H54 (cell line): ENCODE measurements around the gene SHROOM2.
"Not testable (repeated sequence)": the region's sequence is repeated elsewhere in the genome, so short reads cannot be mapped to it uniquely, and the experiment has no call there.

ENCODE experiments used
- DNase-seq: peaks from one replicate; pipeline ENCODE4 v3.0.0; 2011; ENCODE audit warnings: low spot score, mixed read lengths; ENCODE audit not compliant: insufficient read length
- FAIRE-seq: peaks from 3 replicates; lab custom pipeline; 2011; peaks lifted over from hg19 to GRCh38; lab: Jason Lieb, UNC
- POLR2A ChIP-seq: IDR thresholded peaks from 2 replicates; pipeline ENCODE4 v1.6.1; 2011; ENCODE audit warnings: low read depth, mild to moderate bottlenecking, low read length

SHROOM2 gene

DNA sequence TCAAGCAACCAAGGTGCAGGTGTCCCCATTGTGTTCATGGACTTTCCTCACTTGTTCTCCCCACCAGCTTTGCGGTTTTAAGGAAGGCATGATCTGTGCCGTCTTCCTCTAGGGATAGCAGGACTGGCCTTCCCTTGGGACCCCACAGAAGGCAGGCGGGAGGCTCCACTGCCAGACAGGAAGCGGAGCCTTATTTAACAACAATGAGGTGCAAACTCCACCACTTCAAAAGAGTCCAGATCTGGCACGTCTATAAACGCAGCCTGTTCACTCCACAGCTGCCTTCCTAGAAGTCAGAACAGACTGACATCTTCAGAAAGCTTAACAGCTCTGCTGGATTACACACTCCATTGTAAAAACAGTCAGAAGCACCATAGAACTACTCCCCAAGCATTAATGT, 18.9 kb upstream of the SHROOM2 start:
- no peak for DNase-seq
- no peak for TF ChIP-seq POLR2A
- FAIRE-seq: no peak

DNA sequence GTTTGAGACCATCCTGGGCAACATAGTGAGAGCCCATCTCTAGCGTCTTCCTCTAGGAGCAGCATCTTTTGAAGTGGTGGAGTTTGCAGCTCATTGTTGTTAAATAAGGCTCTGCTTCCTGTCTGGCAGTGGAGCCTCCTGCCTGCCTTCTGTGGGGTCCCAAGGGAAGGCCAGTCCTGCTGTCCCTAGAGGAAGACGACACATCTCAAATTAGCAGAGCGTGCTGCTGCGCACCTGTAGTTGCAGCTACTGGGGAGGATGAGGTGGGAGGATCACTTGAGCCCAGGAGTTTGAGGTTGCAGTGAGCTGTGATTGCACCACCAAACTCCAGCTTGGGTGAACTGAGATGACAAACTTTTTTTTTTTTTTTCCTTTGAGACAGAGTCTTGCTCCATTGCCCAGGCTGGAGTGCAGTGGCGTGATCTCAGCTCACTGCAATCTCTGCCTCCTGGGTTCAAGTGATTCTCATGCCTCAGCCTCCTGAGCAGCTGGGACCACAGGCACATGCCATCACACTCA, 17.8 kb upstream of the SHROOM2 start:
- not testable (repeated sequence) for FAIRE-seq, DNase-seq

DNA sequence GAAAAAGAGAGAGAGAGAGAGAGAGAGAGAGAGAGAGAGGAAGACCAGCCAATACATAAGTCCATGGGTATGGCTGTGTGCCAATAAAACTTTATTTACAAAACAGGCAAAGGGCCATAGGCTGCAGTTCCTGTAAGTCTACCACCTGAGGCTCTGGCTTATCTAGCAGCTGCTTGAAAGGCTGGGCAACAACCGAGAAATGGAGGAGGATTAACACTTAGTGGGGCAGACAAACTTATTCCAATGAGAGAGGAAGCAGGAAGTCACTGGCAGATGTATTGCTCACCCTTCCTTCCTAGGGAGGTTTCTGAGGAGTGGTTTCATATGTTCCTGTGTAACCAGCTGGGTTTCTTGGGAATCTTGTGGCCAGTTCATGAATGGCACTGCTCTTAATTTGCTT, 15.9 kb upstream of the SHROOM2 start:
- DNase-seq (no peak), FAIRE-seq (no peak)
- no peak for TF ChIP-seq POLR2A

DNA sequence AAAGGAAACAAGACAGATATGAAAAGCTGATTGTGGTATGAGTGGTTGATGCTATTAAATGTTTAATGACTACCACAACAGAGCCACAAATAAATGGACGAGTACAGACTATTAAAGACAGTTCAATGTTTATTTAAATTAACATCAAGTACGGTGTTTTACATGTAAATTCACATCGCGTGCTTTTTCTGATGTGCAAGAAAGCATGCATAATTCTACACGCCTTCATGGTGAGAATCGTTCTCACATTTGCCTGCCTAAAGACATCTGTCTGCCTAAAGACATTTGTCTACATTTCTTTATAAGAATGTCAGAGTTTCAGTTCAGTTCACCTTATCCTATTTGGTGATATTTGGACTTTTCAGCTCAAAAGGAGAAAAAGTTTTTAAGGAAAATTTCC, 13.3 kb upstream of the SHROOM2 start:
- TF ChIP-seq POLR2A: no peak
- FAIRE-seq (no peak), DNase-seq (no peak)

DNA sequence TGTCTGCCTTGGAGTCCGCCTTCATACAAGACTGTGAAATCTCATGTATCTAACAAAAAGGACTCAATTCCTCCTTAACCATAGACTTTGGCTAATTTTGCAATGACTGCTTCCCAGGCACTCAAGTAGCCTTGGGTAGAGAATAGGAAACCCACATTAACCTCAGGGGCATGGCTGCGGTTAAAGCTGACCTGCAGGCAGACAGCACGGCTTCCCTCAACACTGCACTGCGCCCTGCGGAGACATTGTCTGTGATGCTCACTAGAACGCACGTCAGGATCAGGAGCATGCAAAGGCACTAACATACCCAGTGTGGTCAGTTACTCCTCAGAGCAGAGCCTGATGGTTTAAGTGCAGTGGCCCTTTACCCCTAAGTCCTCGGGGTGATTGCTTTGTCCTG, 10.3 kb upstream of the SHROOM2 start:
- DNase-seq (no peak), FAIRE-seq (no peak)
- TF ChIP-seq POLR2A: no peak

DNA sequence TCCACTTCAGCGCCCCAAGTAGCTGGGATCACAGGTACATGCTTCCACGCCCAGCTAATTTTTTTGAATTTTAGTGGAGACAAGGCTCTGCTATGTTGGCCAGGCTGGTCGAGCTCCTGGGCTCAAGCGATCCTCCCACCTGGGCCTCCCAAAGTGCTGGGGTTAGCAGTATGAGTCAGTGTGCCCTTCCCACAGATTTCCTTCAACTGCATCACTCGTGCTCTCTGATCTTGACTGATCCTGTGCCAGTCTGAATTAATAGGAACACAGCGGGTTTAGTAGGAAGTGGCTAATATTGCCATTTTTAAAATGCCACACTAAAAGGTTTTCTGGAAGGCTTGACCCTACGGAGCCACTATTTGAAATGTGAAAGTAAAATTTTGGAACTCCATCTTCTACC, 4.3 kb upstream of the SHROOM2 start:
- no peak for TF ChIP-seq POLR2A
- DNase-seq: no peak
- no peak for FAIRE-seq

DNA sequence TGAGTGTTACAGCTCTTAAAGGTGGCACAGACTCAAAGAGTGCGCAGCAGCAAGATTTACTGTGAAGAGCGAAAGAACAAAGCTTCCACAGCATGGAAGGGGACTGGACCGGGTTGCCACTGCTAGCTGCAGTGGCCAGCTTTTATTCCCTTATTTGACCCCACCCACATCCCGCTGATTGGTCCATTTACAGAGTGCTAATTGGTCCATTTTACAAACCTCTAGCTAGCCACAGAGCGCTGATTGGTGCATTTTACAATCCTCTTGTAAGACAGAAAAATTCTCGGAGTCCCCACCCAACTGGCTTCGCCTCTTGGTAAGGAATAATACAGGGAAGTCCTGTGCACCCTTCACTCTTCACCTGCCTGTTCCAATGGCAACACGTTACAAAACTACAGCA, 1.9 kb upstream of the SHROOM2 start:
- DNase-seq (no peak), FAIRE-seq (no peak)
- TF ChIP-seq POLR2A: no peak

DNA sequence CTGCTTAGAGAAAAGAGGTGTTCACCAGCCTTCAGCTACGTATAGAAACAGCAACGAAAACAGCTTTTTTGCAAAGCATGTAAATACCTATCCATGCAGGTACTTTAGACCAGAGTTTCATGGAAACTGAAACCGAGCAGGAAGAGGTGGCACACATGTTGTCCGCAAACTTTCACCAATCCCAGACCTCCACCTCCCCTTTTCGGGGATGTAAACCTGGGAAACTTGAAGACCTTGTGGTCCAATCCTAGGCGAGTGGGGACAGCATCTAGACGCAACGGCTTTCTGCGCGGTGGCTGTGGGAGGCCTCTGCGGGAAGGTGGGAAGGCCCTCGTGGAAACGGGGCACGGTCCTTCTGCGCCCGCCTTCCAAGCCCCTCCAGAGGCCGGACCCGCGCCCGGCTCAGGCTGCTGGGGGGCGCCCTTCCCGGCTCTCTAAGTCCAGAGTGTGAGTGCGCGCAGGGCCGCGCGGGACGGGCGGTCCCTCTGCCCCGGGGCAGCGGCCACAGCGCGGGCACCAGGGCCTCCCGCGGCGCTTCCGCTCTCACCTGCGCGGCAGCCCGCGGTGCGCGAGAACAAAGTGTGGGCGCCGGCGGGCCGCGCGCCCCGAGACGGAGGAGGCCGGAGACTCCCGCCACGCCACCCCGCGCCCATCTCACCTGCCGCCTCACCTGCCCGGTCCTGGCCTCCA, 830 bp upstream of the SHROOM2 start:
- no peak for DNase-seq
- TF ChIP-seq POLR2A: no peak
- FAIRE-seq: no peak

DNA sequence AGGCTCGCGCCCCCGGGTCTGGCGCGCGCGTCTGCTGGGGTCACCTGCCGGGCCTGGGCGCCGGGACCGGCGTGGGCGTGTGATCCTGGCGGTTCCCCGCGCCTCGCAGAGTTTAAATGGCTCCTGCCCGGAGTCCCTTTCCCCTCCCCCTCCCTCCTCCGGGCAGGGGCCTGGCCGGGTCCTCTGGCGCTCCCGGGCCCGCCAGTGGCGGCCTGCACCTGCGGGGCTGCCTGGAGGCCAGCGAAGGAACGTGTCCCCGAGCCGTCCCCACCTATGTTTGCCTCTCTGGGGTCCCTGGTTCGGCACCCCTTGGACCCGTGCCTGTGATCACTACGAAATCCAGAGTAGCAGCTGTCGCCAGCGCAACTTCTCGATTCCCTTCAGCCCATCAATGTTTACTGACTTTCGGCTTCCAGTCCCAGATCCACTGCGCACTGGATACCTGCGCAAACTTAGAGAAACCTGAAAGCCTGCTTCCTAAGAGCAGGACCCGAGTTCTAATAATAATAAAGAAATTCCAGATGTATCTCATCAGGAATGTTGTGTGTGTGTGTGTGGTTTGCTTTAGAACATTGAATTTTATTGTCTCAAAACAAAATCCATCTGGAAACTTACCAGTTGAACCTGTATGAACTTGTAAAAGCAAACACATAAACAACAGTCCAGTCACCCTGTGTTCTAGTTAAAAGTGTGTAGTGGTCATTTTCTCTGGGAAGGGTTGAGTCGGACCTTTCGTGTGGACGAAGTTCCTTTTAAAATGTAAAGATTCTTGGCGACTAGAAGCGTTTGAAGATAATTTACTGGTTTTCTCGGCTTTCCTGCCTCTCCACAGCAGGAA, 788 bp downstream of the SHROOM2 start:
- DNase-seq (no peak), FAIRE-seq (no peak)
- no peak for TF ChIP-seq POLR2A

DNA sequence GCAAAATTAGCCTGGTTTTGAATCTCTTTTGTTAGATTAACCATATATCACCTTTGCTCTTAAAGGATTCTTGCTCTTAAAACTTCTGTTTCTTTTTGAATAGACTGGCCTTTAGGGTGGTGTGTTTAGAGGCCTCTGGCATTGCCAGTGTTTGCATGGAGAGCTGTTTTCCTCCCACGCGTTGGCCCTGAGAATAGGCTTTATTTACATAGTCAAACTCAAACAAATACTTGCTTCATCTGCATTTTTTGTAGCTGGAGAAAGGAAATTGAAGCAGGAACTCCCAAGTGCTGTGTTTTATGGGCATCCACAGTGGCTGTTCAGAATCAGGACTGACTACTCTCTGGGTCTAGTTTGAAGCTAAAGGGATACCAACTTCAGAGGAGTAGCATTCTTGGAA, 2.7 kb downstream of the SHROOM2 start:
- no peak for TF ChIP-seq POLR2A
- no peak for FAIRE-seq
- DNase-seq: no peak

DNA sequence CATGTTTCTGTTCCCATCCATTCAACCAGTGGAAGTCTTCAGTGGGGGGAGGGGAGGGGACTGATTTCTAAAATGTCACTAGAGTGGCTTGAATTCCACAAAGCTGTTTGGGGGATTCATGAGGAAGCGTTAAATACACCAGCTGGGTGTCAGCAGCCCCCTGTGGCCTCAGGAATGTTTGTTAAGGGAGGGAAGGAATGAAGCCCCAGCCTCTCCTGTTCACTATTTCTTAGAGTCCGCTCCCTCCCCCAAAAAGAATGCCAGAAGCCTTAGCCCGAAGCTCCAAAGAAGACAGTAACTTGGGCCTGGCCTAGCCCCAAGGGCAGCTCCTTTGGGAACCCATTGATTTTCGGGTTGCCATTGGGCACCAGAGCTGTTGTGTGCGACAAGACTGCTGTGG, 3.3 kb downstream of the SHROOM2 start:
- FAIRE-seq (no peak), DNase-seq (no peak)
- no peak for TF ChIP-seq POLR2A

DNA sequence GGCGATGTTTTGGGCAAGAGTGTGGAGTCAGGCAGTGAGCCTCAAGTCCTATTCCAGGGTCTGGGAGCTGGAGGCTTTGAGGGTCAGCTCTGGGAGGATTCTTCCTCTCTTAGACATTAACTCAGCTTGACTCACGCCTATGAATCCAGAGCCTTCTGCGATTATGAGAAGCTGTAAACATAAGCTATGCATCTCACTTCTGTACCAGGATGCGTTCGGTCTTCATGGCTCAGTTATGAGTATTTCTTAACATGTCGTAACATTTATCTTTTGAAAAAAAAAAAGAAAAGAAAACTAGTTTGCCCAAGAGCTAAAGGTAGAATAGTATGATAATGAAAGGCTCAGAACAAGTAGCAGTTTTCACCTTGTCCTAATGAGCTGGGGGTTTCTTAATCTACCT, 4.6 kb downstream of the SHROOM2 start:
- no peak for TF ChIP-seq POLR2A
- DNase-seq: no peak
- no peak for FAIRE-seq

DNA sequence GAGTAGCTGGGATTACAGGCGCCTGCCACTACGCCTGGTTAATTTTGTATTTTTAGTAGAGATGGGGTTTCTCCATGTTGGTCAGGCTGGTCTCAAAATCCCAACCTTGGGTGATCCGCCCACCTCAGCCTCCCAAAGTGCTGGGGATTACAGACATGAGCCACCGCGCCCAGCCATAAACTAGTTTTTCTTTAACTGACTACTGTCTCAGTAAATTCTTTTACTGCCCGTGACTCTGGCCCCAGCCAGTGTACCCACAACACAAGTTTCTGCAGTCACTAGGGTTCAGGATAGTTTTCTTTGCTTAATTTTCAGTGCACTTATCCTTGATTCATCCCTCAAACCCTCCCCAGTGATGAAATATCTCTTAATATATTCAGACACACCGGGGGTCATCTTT, 8.3 kb downstream of the SHROOM2 start:
- DNase-seq (no peak), FAIRE-seq (no peak)
- no peak for TF ChIP-seq POLR2A

DNA sequence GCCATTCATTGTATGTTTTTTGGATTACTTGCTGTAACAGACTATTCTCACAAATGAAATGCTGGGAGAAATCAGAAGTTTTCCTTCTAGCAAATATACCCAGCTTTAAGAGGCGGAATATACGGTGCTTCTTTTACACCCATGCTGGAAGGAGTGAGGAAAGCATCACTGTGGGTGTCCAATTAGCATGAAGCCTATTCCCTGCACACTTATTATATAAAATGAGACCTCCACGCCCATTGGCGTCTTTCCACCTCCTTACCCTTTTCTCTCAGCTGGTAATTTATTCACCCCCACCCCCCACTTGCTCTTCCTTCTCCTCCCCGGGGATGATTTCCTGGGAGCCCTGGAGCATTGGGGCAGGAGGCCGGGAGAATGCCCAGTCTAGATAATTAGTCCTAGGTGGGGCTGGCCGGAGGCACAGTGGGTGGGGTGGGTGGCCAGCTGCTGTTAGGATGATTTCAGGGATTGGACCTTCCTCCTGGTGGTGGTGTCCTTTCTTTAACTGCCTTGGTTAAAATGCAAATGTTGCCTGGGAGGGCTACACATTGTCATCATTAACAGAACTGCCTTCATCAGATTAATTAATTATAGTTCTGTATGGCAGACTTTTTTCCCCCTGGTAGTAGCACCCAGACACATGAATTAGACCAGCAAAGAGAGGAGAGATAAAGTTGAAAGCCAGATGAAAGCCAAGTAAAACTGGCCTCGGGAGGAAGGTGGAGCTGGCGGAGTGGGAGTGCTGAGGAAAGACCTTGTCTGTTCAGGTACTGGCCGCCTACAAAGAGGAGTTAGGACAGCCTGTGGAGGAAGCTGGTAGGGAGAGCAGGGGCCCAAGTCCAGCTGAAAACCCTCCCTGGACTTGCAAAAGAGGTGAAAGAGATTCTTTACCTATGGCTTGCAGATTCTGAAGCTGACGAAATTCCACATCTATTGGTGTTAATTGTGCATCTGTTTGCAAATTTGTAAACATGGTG, 11.4 kb downstream of the SHROOM2 start:
- FAIRE-seq (no peak), DNase-seq (no peak)
- no peak for TF ChIP-seq POLR2A

DNA sequence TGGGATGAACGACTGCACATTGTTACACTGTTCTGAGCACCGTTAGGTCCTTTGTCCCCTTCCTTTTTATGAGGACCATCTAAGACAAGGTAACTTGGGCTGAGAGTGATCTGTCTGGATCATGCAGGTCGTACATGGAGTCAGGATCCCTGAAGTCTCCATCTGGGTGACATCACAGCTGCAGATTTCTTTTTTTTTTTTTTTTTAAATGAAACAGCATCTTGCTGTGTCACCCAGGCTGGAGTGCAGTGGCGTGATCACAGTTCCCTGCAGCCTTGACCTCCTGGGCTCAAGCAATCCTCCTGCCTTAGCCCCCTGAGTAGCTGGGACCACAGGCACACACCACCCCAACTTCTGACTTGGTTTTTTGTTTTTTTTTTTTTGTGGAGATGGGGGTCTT, 16.5 kb downstream of the SHROOM2 start:
- FAIRE-seq (no peak), DNase-seq (no peak)
- TF ChIP-seq POLR2A: no peak
